GF-D8 (cell line): Measurements from ENCODE around the gene FAHD2B.
"Not testable (repeated sequence)": the region's sequence is repeated elsewhere in the genome, so short reads cannot be mapped to it uniquely, and the experiment has no call there.

Source experiments
- DNase-seq: peaks from one replicate; lab custom pipeline; 2025; lab: John Stamatoyannopoulos, UW

The FAHD2B gene

GRCh38 chr2:97068074-97068473 is 26.6 kb downstream of the FAHD2B start:
- no peak for DNase-seq

GRCh38 chr2:97067279-97068004 is 27.2 kb downstream of the FAHD2B start:
- DNase-seq = no peak

- not testable (repeated sequence) for DNase-seq
These were observed 28.7 kb downstream of the FAHD2B start for GRCh38 chr2:97066030-97066429.

GRCh38 chr2:97062020-97062419 is 32.7 kb downstream of the FAHD2B start:
- DNase-seq = not testable (repeated sequence)

GRCh38 chr2:97059782-97060181 is 34.9 kb downstream of the FAHD2B start:
- not testable (repeated sequence) for DNase-seq

GRCh38 chr2:97056150-97056549 is 38.5 kb downstream of the FAHD2B start:
- DNase-seq = not testable (repeated sequence)

GRCh38 chr2:97050032-97050431 is 44.6 kb downstream of the FAHD2B start:
- not testable (repeated sequence) for DNase-seq

GRCh38 chr2:97048448-97048847 is 46.2 kb downstream of the FAHD2B start:
- DNase-seq = not testable (repeated sequence)

GRCh38 chr2:97046676-97047075 is 48.0 kb downstream of the FAHD2B start:
- DNase-seq = not testable (repeated sequence)

GRCh38 chr2:97045895-97046499 is 48.7 kb downstream of the FAHD2B start:
- not testable (repeated sequence) for DNase-seq
